Activated naive CD4-positive, alpha-beta T cell (primary cell): ENCODE results near the gene PRDX2.
"Not testable (repeated sequence)": the region's sequence is repeated elsewhere in the genome, so short reads cannot be mapped to it uniquely, and the experiment has no call there.

ENCODE experiments used
- DNase-seq, 4 experiments: peaks; one replicate each; lab custom pipeline; 2025; lab: John Stamatoyannopoulos, UW

Gene PRDX2

GRCh38 chr19:12801466-12802266 is at the start of gene PRDX2, which contains the start of gene THSD8:
Gene PRDX2, minus strand, starts transcription at chr19:12801800. Its CDS starts 539 bp downstream, at chr19:12801261.
Gene THSD8, plus strand, starts transcription at chr19:12802069. Its CDS starts 3 bp downstream, at chr19:12802072.
- peak; percentile 27 to 78 (median 58) for DNase-seq

GRCh38 chr19:12847159-12848139 is 45.8 kb upstream of the PRDX2 start:
- DNase-seq, result peak; percentile 60 to 87 (median 81)

GRCh38 chr19:12846613-12847012 is 45.0 kb upstream of the PRDX2 start:
- not testable (repeated sequence) for DNase-seq

GRCh38 chr19:12843999-12844732 is 42.6 kb upstream of the PRDX2 start:
- no peak for DNase-seq

DNA sequence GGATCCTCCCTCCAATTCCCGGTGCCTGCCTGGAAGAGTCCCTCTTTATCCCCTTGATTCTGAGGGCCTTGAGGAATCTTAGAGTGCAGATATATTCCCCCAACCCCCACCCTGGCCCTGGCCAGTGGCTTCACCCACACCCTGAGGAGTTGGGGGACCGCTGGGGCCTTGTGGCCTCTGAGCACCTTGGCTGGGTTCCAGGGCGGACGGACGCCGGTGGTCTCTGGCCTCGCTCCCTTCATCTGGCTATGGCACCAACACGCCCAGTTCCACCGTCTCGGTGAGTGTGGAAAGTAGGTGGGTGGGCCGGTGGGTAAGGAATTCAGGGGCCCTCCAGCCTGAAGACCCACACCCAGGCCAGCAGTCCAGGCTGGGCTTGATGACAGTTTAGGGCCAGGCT is 41.7 kb upstream of the PRDX2 start:
- no peak for DNase-seq

DNA sequence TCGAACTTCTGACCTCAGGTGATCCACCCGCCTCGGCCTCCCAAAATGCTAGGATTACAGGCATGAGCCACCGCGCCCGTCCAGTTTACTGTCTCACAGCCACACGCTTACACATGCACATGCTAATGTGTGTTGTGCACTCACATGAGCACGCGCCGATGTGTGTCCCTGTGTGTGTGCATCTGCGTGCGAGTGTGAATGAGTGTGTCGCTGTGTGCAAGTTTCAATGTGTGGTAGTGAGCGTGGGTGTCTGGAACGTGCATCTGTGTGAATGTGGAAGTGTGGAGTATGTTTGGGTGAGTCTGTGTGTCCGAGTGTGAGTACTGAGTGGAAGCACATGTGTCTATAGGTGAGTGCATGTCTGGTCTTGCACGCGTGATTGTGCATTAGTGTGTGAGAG is 40.9 kb upstream of the PRDX2 start:
- no peak for DNase-seq

- no peak for DNase-seq
Observed at GRCh38 chr19:12841094-12841493, 39.5 kb upstream of the PRDX2 start.

DNA sequence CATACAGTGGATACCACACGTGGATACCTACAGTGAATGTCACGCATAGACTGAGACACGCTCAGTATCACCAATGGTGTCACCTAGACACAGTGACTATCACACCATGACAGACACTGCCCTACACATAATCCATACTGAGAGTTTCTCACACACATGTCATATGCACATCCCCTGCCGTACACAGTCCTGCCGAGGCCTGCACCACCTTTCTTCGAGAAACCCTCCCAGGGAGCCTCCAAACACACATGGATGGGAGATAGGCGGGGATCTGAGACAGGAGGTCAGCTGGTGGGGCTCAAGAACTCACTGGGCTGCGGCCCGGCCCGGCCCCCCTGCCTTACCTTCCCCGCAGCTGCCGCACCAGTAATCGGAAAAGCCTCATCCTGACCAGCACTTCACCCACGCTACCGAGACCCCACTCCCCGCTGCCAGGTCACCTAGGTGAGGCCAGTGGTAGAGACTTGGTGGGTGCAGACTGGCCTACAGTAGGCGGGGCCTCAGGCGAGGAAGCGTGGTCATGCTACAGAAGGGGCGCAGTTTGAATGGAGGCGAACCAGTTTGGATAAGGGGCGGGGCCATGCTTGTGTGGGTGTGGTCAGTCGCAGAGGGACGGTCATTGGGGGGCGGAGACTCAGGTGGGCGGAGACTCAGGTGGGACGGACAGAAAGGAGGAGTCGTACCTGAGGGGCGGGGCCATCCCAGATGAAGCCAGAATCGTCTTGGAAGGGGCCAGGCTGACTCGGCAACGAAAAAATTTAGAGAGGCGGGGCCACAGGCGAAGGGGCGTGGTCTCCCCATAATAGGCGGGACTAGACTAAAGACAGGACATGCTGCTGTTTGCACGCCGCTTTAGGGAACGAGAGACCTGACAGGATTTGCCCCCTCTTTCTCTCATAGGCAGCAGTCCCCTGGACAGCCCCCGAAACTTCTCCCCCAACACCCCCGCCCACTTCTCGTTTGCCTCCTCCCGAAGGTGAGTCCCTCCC is 38.8 kb upstream of the PRDX2 start:
- no peak for DNase-seq

DNA sequence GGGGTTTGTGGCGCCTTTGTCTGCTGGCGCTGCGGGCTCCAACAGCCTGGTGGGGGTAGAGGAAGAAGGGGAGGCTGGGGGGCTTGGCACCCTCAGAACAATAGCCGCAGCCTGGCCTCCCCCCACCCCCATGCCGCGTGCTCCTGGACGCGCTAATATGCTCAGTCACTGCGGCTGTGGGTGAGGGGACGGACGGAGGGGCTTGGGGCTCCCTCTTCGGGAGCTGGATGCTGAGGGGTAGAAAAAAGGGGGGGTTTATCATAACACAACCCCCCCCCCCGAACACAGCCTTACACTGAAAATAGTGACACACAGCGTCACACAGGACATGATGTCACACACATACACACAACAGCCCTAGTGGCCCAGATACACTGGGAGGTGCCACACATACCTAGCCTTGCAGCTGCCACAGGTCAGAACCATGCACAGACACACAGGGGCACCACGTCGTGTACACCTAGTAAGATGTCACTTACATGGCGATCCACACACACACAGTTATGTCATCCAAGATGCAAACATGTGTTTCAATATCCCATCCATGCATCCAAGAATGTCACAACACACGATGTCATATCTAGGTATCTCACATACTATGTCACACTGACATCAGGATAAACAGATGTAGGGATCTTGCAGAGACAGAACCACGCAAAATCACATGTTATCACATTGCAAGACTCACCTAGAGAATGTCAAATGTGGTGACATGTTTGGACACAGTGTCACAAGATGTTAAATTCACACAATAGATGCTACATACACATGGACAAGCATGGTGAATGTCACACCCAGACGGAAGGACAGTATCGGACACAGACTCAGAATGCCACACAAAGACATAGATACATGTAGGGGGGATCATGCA is 37.5 kb upstream of the PRDX2 start:
- no peak for DNase-seq

GRCh38 chr19:12838182-12838885 is 36.7 kb upstream of the PRDX2 start, which contains the start of gene MAST1:
Gene MAST1, plus strand, starts transcription at chr19:12838515. Its CDS starts 58 bp downstream, at chr19:12838573.
- DNase-seq, result peak in 1 of 4 experiments; percentile 37

GRCh38 chr19:12837225-12837624 is 35.6 kb upstream of the PRDX2 start:
- DNase-seq, result no peak

DNA sequence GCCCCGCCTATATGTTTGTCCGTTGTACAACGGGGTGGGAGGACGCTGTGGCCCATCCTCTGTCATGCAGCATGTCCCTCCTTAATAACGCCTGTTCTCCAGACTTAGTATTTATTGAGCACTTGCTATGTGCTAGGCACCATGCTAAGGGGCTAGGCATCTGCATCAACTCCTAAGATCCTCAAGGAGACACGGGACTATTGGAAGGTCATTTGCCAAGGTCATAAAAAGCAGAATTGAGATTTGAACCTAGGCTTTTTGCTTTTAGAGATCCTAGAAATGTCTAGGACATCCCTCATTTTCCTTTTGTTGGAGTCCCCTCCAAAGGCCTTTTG is 34.9 kb upstream of the PRDX2 start:
- DNase-seq, result no peak

- DNase-seq, result no peak
Observed at GRCh38 chr19:12834976-12835757, 33.6 kb upstream of the PRDX2 start.

DNA sequence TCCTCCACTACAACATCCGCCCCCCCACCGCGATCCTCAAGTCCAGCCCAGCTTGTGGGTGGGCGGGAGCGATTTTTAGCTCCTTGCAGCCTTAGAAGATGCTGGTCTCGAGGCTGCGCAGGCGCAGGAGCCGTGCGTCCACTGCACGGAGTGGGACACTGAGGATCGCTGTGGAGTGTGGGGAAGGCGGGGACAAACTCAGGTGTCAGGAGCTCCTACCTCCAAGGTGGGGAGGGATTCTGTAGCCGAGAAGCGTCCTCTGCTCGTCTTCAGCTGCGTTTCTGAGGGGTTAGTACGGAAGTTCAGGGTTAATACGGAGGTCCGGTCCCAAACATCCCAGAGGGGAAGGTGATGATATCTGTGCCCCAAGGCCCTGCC is 33.0 kb upstream of the PRDX2 start, which contains the start of gene RTBDN:
Gene RTBDN (minus strand): TSS at position 14 of the 378 bp plus-strand sequence. CDS start 4,600 bp downstream, outside the sequence.
- DNase-seq, result no peak

- no peak for DNase-seq
Observed at GRCh38 chr19:12833738-12834565, 32.4 kb upstream of the PRDX2 start.

- no peak for DNase-seq
Observed at GRCh38 chr19:12833418-12833737, 31.8 kb upstream of the PRDX2 start.

DNA sequence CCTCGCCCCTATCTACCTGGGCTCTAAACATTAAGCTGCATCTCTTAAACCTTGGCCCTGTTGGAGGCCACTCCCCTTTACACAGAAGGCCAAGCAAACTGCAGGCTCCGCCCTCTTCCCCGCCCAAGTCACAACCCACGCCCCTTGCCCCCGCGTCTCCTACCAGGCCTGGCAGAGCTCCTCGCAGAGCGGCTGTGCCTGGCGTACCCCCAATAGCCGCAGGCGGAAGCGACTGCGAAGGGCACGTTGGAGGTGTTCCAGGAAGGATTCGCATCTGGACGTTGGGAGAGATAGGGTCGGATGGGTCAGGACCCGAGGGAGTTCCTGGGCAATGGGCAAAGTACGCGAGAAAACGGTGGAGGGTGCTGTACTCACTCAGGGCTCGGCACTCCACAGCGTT is 26.9 kb upstream of the PRDX2 start:
- no peak for DNase-seq
